H1 (cell line): Measurements from ENCODE around the gene ZBED6. TPM values are rescaled to one million over a fixed set of nuclear protein-coding genes. Genes with fewer than 3 reads are reported as not detected.

Experiments used
- ASH2L ChIP-seq: fragments of 200-600, 300-600 bp; sonication (generic); IDR thresholded peaks from one replicate; pipeline ENCODE4 v1.7.1; 2017; ENCODE audit warnings: low read length
- ATF2 ChIP-seq: IDR thresholded peaks from 2 replicates; pipeline ENCODE4 v1.6.1; 2012; ENCODE audit warnings: low read length, inconsistent platforms
- CBX5 ChIP-seq: fragments of 300-800, 300-1000 bp; sonication (generic); IDR thresholded peaks from 2 replicates; pipeline ENCODE4 v1.7.1; 2016; ENCODE audit warnings: antibody characterized with exemption, low read length, low read depth
- EP300 ChIP-seq, 2 experiments: IDR thresholded peaks; 1 replicate in 1 of 2; 2 replicates in 1 of 2; pipeline ENCODE4 v1.6.1; 2011 to 2012; ENCODE audit warnings: low read depth in 2 of 2, low read length in 2 of 2, mild to moderate bottlenecking in 2 of 2, borderline replicate concordance in 1 of 2, inconsistent platforms in 1 of 2, moderate library complexity in 1 of 2
- KDM1A ChIP-seq: fragments of 200-600, 300-600 bp; sonication (generic); IDR thresholded peaks from 2 replicates; pipeline ENCODE4 v1.7.1; 2016; ENCODE audit warnings: mild to moderate bottlenecking, low read length, borderline replicate concordance
- TBP ChIP-seq: IDR thresholded peaks from 2 replicates; pipeline ENCODE4 v1.6.1; 2011; ENCODE audit warnings: low read depth, low read length, improper control_type of control experiment
- polyA plus RNA-seq, 7 experiments: library from polyadenylated mRNA; depleted of rRNA in 3 of 7; stranded (reverse) in 5 of 7; unstranded in 2 of 7; fragments of >200 nt in 5 of 7; fragments of 200-250 nt in 2 of 7; gene quantifications; 1 replicate in 5 of 7; 2 replicates in 1 of 7; 4 replicates in 1 of 7; pipeline versions ENCODE4 v1.2.1 to v1.2.3, GENCODE V29; 2011 to 2013; ENCODE audit warnings: missing spikeins in 2 of 7, mixed read lengths in 2 of 7
- total RNA-seq: library from RNA; stranded (reverse); fragmentation: NEBNext Ultra II Directional; extraction: Animal tissue kit (Norgen Biotek cat#: 25700); gene quantifications from 2 replicates; pipeline ENCODE4 v1.2.1, GENCODE V29; 2021
- TF ChIP-seq, protein P1 (sequence below): IDR thresholded peaks from 2 replicates; pipeline ENCODE4 v1.6.1; 2011; ENCODE audit warnings: low read depth, mild to moderate bottlenecking, low read length; ENCODE audit not compliant: insufficient read depth

Gene ZBED6
- total and polyA plus RNA-seq, 2 of the 8 experiments (the other 6 are each of a cell fraction or from before 2014, with no cell fraction given) = 1.4 to 25.9 TPM

DNA sequence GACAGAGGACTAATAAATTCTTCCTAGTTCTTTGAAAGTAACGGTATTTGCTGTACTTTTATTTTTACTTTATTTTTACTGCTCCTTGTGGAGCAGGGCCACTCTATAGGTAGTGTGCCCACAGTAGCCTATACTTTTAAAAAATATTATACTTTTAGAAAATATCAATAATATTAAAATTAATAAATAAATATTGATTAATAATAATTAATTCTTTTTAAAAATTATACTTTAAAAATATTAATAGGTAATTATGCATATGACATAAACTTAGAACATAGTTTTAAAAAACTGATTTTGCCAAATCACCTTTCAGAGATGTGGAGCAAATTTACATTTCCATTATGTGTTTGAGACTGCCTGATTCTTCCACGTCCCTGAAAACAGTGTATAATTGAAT lies 30.8 kb downstream of the ZBED6 start (continued):
- TF ChIP-seq ATF2 (no peak), TBP (no peak), KDM1A (no peak), CBX5 (no peak), ASH2L (no peak), EP300 (IDR thresholded peaks at IDR 0.05; ENCODE audit: borderline replicate concordance in 1 of 2, low read depth in 2 of 2, low read length in 2 of 2) (no peak)
- TF ChIP-seq, protein P1, sequence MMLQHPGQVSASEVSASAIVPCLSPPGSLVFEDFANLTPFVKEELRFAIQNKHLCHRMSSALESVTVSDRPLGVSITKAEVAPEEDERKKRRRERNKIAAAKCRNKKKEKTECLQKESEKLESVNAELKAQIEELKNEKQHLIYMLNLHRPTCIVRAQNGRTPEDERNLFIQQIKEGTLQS = no peak
